Measurements from ENCODE around the gene SARDH. TPM values are rescaled to one million over a fixed set of nuclear protein-coding genes. Genes with fewer than 3 reads are reported as not detected.

The SARDH gene
- total and polyA plus RNA-seq, 9 of the 15 experiments (the other 6 are each of a cell fraction or from before 2014, with no cell fraction given) = 0.14 TPM; not detected in 8

DNA sequence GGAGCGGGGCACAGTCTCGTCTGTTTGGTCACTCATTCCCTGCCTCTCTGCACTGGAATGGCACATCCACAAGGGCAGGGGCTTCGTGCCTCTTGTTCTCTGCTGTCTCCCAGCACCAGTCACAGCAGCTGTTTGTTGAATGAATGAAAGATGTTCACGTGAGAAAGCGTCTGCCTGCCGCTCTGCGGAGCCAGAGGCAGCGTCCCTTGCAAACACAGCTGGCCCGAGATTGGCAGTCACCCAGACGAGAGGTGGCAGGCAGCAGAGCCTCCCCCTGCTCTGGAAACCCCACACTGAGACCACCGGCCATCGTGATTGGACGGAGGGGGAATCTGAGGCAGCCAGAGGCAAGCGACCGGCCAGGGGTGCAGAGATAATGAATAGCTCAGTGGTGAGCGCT is 123.0 kb downstream of the SARDH start:
- WGBS (ENCODE audit: insufficient coverage, low coverage, missing lambda C conversion rate) = 0% methylated on average over 16 of the region's 16 CpGs
- intact Hi-C loops (cut with micrococcal nuclease) = no loop called here
- CTCF ChIA-PET (ENCODE audit: low intra/inter-chr PET ratio) = no interaction called here
- no TSS peak for BruUV-seq (replicated peaks)
- ATAC-seq (no peak), FAIRE-seq (no peak), DNase-seq (ENCODE audit: extremely low read depth in 1 of 4, low spot score in 3 of 4) (no peak)
- H3K9me3 ChIP-seq (replicated peaks; ENCODE audit: control insufficient read depth, insufficient read depth, low read depth, low read length) = no peaks in the 10 kb centered on the region
- H3K4me2 ChIP-seq (ENCODE audit: insufficient read depth, low read length) = no peak overlapping the region
- POLR2A ChIA-PET = interaction anchor here (0.6 kb wide), 1 partner anchor 709 kb away, joined by 3 read pairs; no protein-coding TSS in a partner anchor
- peaks cover 14 to 63% of the 10 kb centered on the region in 2 experiments; a peak in 4 of 5 replicates for H3K27me3 ChIP-seq (ENCODE audit: control insufficient read depth in 2 of 2, insufficient read depth in 2 of 2, low read length in 2 of 2)
- H3K9me1 ChIP-seq (ENCODE audit: control insufficient read depth, insufficient read depth, low read length) = no peaks in the 10 kb centered on the region
- H3K4me1 ChIP-seq (replicated peaks in 1 of 2; ENCODE audit: control insufficient read depth in 2 of 2, insufficient read depth in 2 of 2, low read length in 2 of 2) = no peaks in the 10 kb centered on the region
- peaks cover 26% of the 10 kb centered on the region for H4K20me1 ChIP-seq (replicated peaks; ENCODE audit: control insufficient read depth, insufficient read depth, low read length)
- H3K27ac ChIP-seq (ENCODE audit: extremely low read depth, low read depth, low read length) = no peak overlapping the region
- no peak overlapping the region for H2AFZ ChIP-seq (ENCODE audit: low read depth, low read length)
- TF ChIP-seq ZNF23 (CRISPR knock-in tag; IDR thresholded peaks at IDR 0.05) (no peak), SAFB (IDR thresholded peaks at IDR 0.05; ENCODE audit: borderline replicate concordance, low read depth, low read length) (no peak), KLF6 (CRISPR knock-in tag; IDR thresholded peaks at IDR 0.05; ENCODE audit: borderline replicate concordance) (no peak), BMI1 (IDR thresholded peaks at IDR 0.05; ENCODE audit: low read length) (no peak), GABPB2 (CRISPR knock-in tag; conservative IDR thresholded peaks at IDR 0.05) (no peak), HMGN3 (IDR thresholded peaks at IDR 0.05; ENCODE audit: borderline replicate concordance, extremely low read depth, insufficient read length, low read depth, low read length) (no peak), MAFG (tag; conservative IDR thresholded peaks at IDR 0.05) (no peak), ZSCAN29 (IDR thresholded peaks at IDR 0.05) (no peak), ZFP1 (CRISPR knock-in tag; IDR thresholded peaks at IDR 0.05) (no peak), SMARCB1 (IDR thresholded peaks at IDR 0.05; ENCODE audit: insufficient read length, low read depth) (no peak)
- TF ChIP-seq, protein P1, sequence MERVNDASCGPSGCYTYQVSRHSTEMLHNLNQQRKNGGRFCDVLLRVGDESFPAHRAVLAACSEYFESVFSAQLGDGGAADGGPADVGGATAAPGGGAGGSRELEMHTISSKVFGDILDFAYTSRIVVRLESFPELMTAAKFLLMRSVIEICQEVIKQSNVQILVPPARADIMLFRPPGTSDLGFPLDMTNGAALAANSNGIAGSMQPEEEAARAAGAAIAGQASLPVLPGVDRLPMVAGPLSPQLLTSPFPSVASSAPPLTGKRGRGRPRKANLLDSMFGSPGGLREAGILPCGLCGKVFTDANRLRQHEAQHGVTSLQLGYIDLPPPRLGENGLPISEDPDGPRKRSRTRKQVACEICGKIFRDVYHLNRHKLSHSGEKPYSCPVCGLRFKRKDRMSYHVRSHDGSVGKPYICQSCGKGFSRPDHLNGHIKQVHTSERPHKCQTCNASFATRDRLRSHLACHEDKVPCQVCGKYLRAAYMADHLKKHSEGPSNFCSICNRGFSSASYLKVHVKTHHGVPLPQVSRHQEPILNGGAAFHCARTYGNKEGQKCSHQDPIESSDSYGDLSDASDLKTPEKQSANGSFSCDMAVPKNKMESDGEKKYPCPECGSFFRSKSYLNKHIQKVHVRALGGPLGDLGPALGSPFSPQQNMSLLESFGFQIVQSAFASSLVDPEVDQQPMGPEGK (CRISPR knock-in tag; IDR thresholded peaks at IDR 0.05; ENCODE audit: borderline replicate concordance) = no peak
- TF ChIP-seq, protein P2, sequence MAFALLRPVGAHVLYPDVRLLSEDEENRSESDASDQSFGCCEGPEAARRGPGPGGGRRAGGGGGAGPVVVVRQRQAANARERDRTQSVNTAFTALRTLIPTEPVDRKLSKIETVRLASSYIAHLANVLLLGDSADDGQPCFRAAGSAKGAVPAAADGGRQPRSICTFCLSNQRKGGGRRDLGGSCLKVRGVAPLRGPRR (CRISPR knock-in tag; IDR thresholded peaks at IDR 0.05) = no peak
- TF ChIP-seq, protein P3, sequence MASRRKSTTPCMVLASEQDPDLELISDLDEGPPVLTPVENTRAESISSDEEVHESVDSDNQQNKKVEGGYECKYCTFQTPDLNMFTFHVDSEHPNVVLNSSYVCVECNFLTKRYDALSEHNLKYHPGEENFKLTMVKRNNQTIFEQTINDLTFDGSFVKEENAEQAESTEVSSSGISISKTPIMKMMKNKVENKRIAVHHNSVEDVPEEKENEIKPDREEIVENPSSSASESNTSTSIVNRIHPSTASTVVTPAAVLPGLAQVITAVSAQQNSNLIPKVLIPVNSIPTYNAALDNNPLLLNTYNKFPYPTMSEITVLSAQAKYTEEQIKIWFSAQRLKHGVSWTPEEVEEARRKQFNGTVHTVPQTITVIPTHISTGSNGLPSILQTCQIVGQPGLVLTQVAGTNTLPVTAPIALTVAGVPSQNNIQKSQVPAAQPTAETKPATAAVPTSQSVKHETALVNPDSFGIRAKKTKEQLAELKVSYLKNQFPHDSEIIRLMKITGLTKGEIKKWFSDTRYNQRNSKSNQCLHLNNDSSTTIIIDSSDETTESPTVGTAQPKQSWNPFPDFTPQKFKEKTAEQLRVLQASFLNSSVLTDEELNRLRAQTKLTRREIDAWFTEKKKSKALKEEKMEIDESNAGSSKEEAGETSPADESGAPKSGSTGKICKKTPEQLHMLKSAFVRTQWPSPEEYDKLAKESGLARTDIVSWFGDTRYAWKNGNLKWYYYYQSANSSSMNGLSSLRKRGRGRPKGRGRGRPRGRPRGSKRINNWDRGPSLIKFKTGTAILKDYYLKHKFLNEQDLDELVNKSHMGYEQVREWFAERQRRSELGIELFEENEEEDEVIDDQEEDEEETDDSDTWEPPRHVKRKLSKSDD (conservative IDR thresholded peaks at IDR 0.05; ENCODE audit: low read length) = no peak
- H3K4me3 ChIP-seq = no peak overlapping the region
- no peaks in the 10 kb centered on the region for H3K36me3 ChIP-seq (ENCODE audit: control insufficient read depth, insufficient read depth, low read length)
- H3K9ac ChIP-seq (ENCODE audit: insufficient read depth in 1 of 2, low read depth in 2 of 2, low read length in 2 of 2) = no peak overlapping the region
- no peaks in the 10 kb centered on the region for H3K79me2 ChIP-seq (ENCODE audit: control insufficient read depth, insufficient read depth, low read length)
- in situ Hi-C loops (cut with MboI) = no loop called here
